Retinal pigment epithelial cell (primary cell): ENCODE results near the gene GSPT1.
A peak's percentile ranks its signal among the peaks of the same experiment; 100 is the strongest.
"Not testable (repeated sequence)": the region's sequence is repeated elsewhere in the genome, so short reads cannot be mapped to it uniquely, and the experiment has no call there.

Source experiments
- DNase-seq: peaks from one replicate; pipeline ENCODE4 v3.0.0-alpha.2; 2010; ENCODE audit warnings: low read depth
- H3K4me3 ChIP-seq: 2 replicates; pipeline ENCODE4 v1.5.1; 2011; ENCODE audit warnings: mild to moderate bottlenecking, low read length, control low read depth, moderate library complexity
- CTCF ChIP-seq: conservative IDR thresholded peaks from 2 replicates; pipeline ENCODE4 v1.5.1; 2011; ENCODE audit warnings: low read depth, low read length, control low read depth, inconsistent platforms

Gene GSPT1

GRCh38 chr16:11915644-11916523 lies at the start of gene GSPT1:
TSS of gene GSPT1 (minus strand) at chr16:11915956. CDS start at chr16:11915720, 236 bp downstream.
- no peak for TF ChIP-seq CTCF
- H3K4me3 ChIP-seq, result peak within 1 kb of the TSS; percentile 83
- peak; percentile 94 for DNase-seq

- TF ChIP-seq CTCF, result no peak
- no peak for DNase-seq
- H3K4me3 ChIP-seq, result no peak within 1 kb of the TSS
Observed at GRCh38 chr16:11964761-11965551, 49.2 kb upstream of the GSPT1 start, which contains the start of gene TNFRSF17. TSS of gene TNFRSF17 (plus strand) at chr16:11965210. CDS start at chr16:11965325, 115 bp downstream.

- no peak overlapping the region for H3K4me3 ChIP-seq
- no peak for TF ChIP-seq CTCF
- no peak for DNase-seq
Observed at GRCh38 chr16:11963706-11964105, 48.0 kb upstream of the GSPT1 start.

- not testable (repeated sequence) for DNase-seq, H3K4me3 ChIP-seq
Observed at GRCh38 chr16:11962978-11963377, 47.2 kb upstream of the GSPT1 start.

GRCh38 chr16:11962457-11962856 lies 46.7 kb upstream of the GSPT1 start:
- not testable (repeated sequence) for DNase-seq, H3K4me3 ChIP-seq

GRCh38 chr16:11957591-11958395 lies 42.0 kb upstream of the GSPT1 start:
- DNase-seq, result no peak
- no peak for TF ChIP-seq CTCF

GRCh38 chr16:11956558-11956957 lies 40.8 kb upstream of the GSPT1 start:
- no peak overlapping the region for H3K4me3 ChIP-seq
- no peak for DNase-seq
- TF ChIP-seq CTCF, result no peak

More at GRCh38 chr16:11957591-11958395, 42.0 kb upstream of the GSPT1 start:
- H3K4me3 ChIP-seq, result no peak overlapping the region
